ENCODE results near the gene LRRC2.

DNA sequence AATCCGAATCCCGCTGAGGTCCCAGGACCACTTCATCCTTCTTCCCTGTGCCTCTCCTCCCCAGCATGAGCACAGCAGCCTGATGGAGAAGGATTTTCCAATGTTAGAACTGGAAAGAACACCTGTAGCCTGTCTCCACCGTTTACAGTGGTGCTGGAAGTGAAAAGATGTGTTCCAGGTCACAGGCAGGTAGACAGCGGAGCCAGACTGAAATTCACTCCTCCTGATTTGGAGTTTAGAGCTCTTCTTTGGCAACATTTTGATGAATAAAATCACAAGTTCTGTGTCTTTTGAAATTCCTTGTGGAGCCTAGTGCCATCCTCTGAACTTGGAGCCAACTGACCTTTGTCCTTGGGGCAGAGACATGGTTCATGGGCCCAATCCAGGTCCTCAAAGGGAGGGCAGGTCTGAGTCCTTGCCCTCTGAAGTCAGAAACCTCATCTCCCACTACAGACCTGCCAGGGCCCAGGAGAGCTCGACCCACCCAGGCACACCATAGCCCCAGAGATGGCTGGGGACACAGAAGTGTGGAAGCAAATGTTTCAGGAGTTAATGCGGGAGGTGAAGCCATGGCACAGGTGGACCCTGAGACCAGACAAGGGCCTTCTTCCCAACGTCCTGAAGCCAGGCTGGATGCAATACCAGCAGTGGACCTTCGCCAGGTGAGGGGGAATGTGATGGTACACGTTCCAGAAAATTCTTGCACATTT lies 68.4 kb downstream of the LRRC2 start, which contains the start of gene RTP3:
- TF ChIP-seq POLR2AphosphoS5 (IDR thresholded peaks at IDR 0.05; ENCODE audit: low read depth, low read length) = no peak
- TF ChIP-seq, protein P1, sequence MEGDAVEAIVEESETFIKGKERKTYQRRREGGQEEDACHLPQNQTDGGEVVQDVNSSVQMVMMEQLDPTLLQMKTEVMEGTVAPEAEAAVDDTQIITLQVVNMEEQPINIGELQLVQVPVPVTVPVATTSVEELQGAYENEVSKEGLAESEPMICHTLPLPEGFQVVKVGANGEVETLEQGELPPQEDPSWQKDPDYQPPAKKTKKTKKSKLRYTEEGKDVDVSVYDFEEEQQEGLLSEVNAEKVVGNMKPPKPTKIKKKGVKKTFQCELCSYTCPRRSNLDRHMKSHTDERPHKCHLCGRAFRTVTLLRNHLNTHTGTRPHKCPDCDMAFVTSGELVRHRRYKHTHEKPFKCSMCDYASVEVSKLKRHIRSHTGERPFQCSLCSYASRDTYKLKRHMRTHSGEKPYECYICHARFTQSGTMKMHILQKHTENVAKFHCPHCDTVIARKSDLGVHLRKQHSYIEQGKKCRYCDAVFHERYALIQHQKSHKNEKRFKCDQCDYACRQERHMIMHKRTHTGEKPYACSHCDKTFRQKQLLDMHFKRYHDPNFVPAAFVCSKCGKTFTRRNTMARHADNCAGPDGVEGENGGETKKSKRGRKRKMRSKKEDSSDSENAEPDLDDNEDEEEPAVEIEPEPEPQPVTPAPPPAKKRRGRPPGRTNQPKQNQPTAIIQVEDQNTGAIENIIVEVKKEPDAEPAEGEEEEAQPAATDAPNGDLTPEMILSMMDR (IDR thresholded peaks at IDR 0.05) = no peak

All from Panc1 (cell line).